ENCODE measurements around the gene MAGEA9B.
"Not testable (repeated sequence)": the region's sequence is repeated elsewhere in the genome, so short reads cannot be mapped to it uniquely, and the experiment has no call there.

- not testable (repeated sequence) for TF ChIP-seq POLR2A (IDR thresholded peaks at IDR 0.05; ENCODE audit: low read length); GATA1 (IDR thresholded peaks at IDR 0.05; ENCODE audit: low read depth, low read length)
Observed at GRCh38 chrX:149626829-149627228, 39.6 kb upstream of the MAGEA9B start.

Data from erythroblast (primary cell).